IPS-18c (cell line): Measurements from ENCODE around the gene DOCK1.
"Not testable (repeated sequence)": the region's sequence is repeated elsewhere in the genome, so short reads cannot be mapped to it uniquely, and the experiment has no call there.

ENCODE experiments used
- H3K4me3 ChIP-seq: 2 replicates; pipeline ENCODE4 v1.7.0; 2013; ENCODE audit warnings: low read depth, mild to moderate bottlenecking, low read length, moderate library complexity; ENCODE audit not compliant: insufficient read depth
- H3K9me3 ChIP-seq: one replicate; pipeline ENCODE4 v1.6.1; 2013; ENCODE audit warnings: mild to moderate bottlenecking, low read length, moderate library complexity; ENCODE audit not compliant: control insufficient read depth, insufficient read depth

The DOCK1 gene

GRCh38 chr10:126895214-126895781, 9.9 kb upstream of the DOCK1 start:
- Histone ChIP-seq H3K4me3 (no peak overlapping the region), H3K9me3 (peaks cover 7% of the 10 kb centered on the region)

- Histone ChIP-seq H3K9me3 (peaks cover 7% of the 10 kb centered on the region), H3K4me3 (no peak overlapping the region)
Observed at GRCh38 chr10:126898460-126898859, 6.8 kb upstream of the DOCK1 start.

GRCh38 chr10:126899529-126899928, 5.7 kb upstream of the DOCK1 start:
- not testable (repeated sequence) for H3K9me3 ChIP-seq, H3K4me3 ChIP-seq

GRCh38 chr10:126902157-126902556, 3.1 kb upstream of the DOCK1 start:
- no peak overlapping the region for H3K4me3 ChIP-seq

GRCh38 chr10:126903656-126904360, 1.4 kb upstream of the DOCK1 start:
- Histone ChIP-seq H3K9me3 (peaks cover 4% of the 10 kb centered on the region), H3K4me3 (no peak overlapping the region)

More at GRCh38 chr10:126902157-126902556, 3.1 kb upstream of the DOCK1 start:
- peaks cover 7% of the 10 kb centered on the region for H3K9me3 ChIP-seq

GRCh38 chr10:126904516-126904817, 761 bp upstream of the DOCK1 start:
- Histone ChIP-seq H3K9me3 (peaks cover 2% of the 10 kb centered on the region), H3K4me3 (peak overlapping the region; percentile 80)

- Histone ChIP-seq H3K4me3 (peak overlapping the region; percentile 80), H3K9me3 (no peaks in the 10 kb centered on the region)
Observed at GRCh38 chr10:126905776-126906703, 812 bp downstream of the DOCK1 start.

- Histone ChIP-seq H3K4me3 (peak overlapping the region; percentile 80), H3K9me3 (no peaks in the 10 kb centered on the region)
Observed at GRCh38 chr10:126906704-126907422, 1.6 kb downstream of the DOCK1 start.

DNA sequence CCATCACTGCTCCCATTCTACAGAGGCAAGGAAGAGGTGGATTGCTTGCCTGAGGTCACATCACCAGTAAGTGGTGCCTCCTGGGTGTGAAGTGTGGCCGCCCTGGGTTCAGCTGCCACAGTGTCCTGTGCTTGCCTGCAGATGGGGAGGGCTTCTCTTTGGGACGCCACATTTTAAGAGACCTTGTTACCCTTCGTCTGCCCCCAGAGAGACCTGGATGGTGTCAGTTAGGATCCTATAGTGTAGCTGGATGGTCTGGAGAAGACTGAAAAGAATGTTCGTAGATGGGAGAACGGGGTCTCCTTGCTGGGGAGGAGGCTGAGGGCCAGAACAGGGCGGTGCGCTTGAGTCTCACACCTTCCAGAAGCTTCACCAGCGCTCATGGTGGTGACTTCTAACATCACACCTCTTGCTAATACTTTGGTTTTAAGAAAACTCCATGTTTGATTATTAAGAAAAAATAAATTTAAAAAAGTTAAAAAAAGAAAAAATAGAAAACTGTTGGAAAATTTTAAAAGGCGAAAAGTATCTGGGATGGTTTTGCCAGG, 2.3 kb downstream of the DOCK1 start:
- H3K9me3 ChIP-seq = no peaks in the 10 kb centered on the region
- H3K4me3 ChIP-seq = no peak overlapping the region

- Histone ChIP-seq H3K4me3 (no peak overlapping the region), H3K9me3 (no peaks in the 10 kb centered on the region)
Observed at GRCh38 chr10:126908225-126908624, 3.0 kb downstream of the DOCK1 start.

GRCh38 chr10:126908729-126909128, 3.5 kb downstream of the DOCK1 start:
- no peak overlapping the region for H3K4me3 ChIP-seq
- H3K9me3 ChIP-seq = no peaks in the 10 kb centered on the region

DNA sequence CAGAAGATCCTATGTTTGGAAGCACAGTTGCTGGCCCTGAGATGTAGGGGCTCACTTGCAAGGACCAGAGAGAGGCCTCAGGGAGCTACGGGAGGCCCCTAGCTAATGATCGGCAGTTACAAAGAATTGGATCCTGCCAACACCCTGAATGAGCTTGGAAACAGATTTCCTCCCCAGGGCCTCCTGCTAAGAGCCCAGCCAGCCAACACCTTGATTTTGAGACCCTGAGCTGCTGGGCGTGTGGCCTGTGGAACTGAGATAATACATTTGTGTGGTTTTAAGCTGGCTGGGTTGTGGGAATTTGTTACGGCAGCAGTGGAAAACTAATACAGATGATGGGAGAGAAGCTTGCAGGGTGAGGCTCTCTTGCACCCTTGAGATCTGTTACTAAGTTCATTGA, 3.9 kb downstream of the DOCK1 start:
- Histone ChIP-seq H3K4me3 (no peak overlapping the region), H3K9me3 (no peaks in the 10 kb centered on the region)

- no peak overlapping the region for H3K4me3 ChIP-seq
Observed at GRCh38 chr10:126910196-126910595, 5.0 kb downstream of the DOCK1 start.

DNA sequence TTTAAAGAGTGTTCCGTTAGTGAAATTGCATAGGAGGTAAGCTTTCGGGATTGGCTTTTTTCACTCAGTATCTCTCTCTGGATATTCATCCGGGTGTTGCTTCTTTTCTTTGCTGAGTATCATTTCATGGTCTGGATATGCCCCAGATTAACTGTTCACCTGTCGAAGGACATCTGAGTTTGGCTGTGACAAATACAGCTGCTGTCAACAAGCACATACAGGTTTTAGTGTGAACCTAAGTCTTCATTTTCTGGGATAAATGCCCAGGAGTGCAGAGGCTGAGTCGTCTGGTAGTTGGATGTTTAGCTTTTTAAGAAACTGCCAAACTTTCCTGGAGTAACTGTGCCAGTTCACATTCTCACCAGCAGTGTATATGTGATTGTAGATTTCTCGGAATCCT, 5.6 kb downstream of the DOCK1 start:
- Histone ChIP-seq H3K9me3 (no peaks in the 10 kb centered on the region), H3K4me3 (no peak overlapping the region)

More at GRCh38 chr10:126910196-126910595, 5.0 kb downstream of the DOCK1 start:
- no peaks in the 10 kb centered on the region for H3K9me3 ChIP-seq

- Histone ChIP-seq H3K4me3 (no peak overlapping the region), H3K9me3 (no peaks in the 10 kb centered on the region)
Observed at GRCh38 chr10:126911301-126911700, 6.1 kb downstream of the DOCK1 start.

- Histone ChIP-seq H3K4me3 (no peak overlapping the region), H3K9me3 (no peaks in the 10 kb centered on the region)
Observed at GRCh38 chr10:126913316-126913715, 8.1 kb downstream of the DOCK1 start.

DNA sequence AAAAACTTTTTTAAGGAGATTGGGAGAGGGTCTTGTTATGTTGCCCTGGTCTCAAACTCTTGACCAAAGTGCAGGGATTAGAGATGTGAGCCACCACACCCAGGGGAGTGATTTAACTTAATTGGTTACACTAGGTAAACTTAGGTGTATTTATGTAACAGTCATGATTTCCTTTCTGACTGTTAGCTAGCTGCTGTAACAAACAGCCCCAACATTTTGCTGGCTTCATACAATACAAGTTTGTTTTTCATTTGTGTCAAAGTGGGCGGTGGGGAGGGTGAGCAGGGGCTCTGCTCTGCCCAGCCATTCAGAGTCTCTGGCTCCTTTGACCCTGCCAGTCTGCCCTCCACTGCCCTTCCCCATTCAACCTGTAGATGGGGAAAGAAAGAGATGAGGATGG, 9.3 kb downstream of the DOCK1 start:
- H3K4me3 ChIP-seq = no peak overlapping the region
- H3K9me3 ChIP-seq = no peaks in the 10 kb centered on the region
